Endothelial cell of umbilical vein (primary cell): ENCODE data around the gene UBASH3A. TPM values are rescaled to one million over a fixed set of nuclear protein-coding genes. Genes with fewer than 3 reads are reported as not detected.

ENCODE experiments used
- BruUV-seq: library from RNA; stranded (reverse); fragments of 400-500 nt; replicated peaks from 2 replicates; lab custom pipeline; 2021; lab: Mats Ljungman, UMichigan
- CTCF ChIA-PET: fragments of 300-600, 350-600 bp; sonication (Branson Sonifier 250); formaldehyde crosslinking; loops from one replicate; lab custom pipeline; 2021; ENCODE audit warnings: antibody characterized with exemption, inconsistent platforms; lab: Charles Lee
- POLR2A ChIA-PET: fragments of 300-600, 350-600 bp; sonication (Branson Sonifier 250); formaldehyde crosslinking; loops from one replicate; lab custom pipeline; 2021; ENCODE audit warnings: antibody characterized with exemption, inconsistent platforms; lab: Charles Lee
- DNase-seq: peaks from one replicate; pipeline ENCODE4 v3.0.0-alpha.2; 2011; ENCODE audit warnings: low read depth, low spot score
- FAIRE-seq: peaks from 2 replicates; lab custom pipeline; 2011; peaks lifted over from hg19 to GRCh38; lab: Jason Lieb, UNC
- H2AFZ ChIP-seq: 2 replicates; pipeline ENCODE4 v1.6.0; 2012; ENCODE audit warnings: low read depth, low read length, control low read depth, inconsistent platforms
- H3K27ac ChIP-seq: 2 replicates; pipeline ENCODE4 v1.5.1; 2011; ENCODE audit warnings: low read depth, mild to moderate bottlenecking, control low read depth, low read length, moderate library complexity; ENCODE audit not compliant: insufficient read depth
- H3K27me3 ChIP-seq, 2 experiments: 2 replicates each; pipeline versions ENCODE4 v1.6.0 to v1.6.1; 2011; ENCODE audit warnings: low read length in 2 of 2, mixed read lengths in 1 of 2; ENCODE audit not compliant: control insufficient read depth in 2 of 2, insufficient read depth in 2 of 2
- H3K36me3 ChIP-seq, 2 experiments: 2 replicates in 1 of 2; 3 replicates in 1 of 2; pipeline ENCODE4 v1.5.1; 2011; ENCODE audit warnings: low read length in 2 of 2, mild to moderate bottlenecking in 1 of 2, moderate library complexity in 1 of 2; ENCODE audit not compliant: control insufficient read depth in 2 of 2, insufficient read depth in 2 of 2; ENCODE audit errors: extremely low read depth in 1 of 2
- H3K4me1 ChIP-seq: 3 replicates; pipeline ENCODE4 v1.5.1; 2011; ENCODE audit warnings: mild to moderate bottlenecking, low read length; ENCODE audit not compliant: control insufficient read depth, insufficient read depth; ENCODE audit errors: extremely low read depth
- H3K4me2 ChIP-seq: 2 replicates; pipeline ENCODE4 v1.6.1; 2011; ENCODE audit warnings: low read length, control low read depth, mixed read lengths; ENCODE audit not compliant: insufficient read depth
- H3K4me3 ChIP-seq, 3 experiments: fragments of 200-600 bp in 1 of 3; sonication (generic), shearing (Covaris generic) in 1 of 3; replicated peaks in 1 of 3; 2 replicates each; pipeline ENCODE4 v1.5.1; 2011 to 2016; ENCODE audit warnings: control low read depth in 3 of 3, low read length in 3 of 3, mild to moderate bottlenecking in 2 of 3, inconsistent platforms in 1 of 3, low read depth in 1 of 3, moderate library complexity in 1 of 3; ENCODE audit not compliant: insufficient read depth in 1 of 3
- H3K79me2 ChIP-seq: 2 replicates; pipeline ENCODE4 v1.6.0; 2012; ENCODE audit warnings: low read length, inconsistent platforms; ENCODE audit not compliant: control insufficient read depth, insufficient read depth
- H3K9ac ChIP-seq: replicated peaks from 2 replicates; pipeline ENCODE3; 2011; ENCODE audit warnings: low read length, control low read depth; ENCODE audit not compliant: insufficient read depth; ENCODE audit errors: extremely low read depth
- H3K9me1 ChIP-seq: replicated peaks from 3 replicates; pipeline ENCODE4 v1.6.0; 2011; ENCODE audit warnings: mild to moderate bottlenecking, low read length; ENCODE audit not compliant: control insufficient read depth, insufficient read depth; ENCODE audit errors: extremely low read depth
- H3K9me3 ChIP-seq: replicated peaks from 2 replicates; pipeline ENCODE4 v1.5.1; 2012; ENCODE audit warnings: low read length, inconsistent platforms; ENCODE audit not compliant: control insufficient read depth, insufficient read depth
- H4K20me1 ChIP-seq: replicated peaks from 2 replicates; pipeline ENCODE3; 2011; ENCODE audit warnings: mild to moderate bottlenecking, low read length; ENCODE audit not compliant: control insufficient read depth, insufficient read depth; ENCODE audit errors: extremely low read depth
- EZH2 ChIP-seq: IDR thresholded peaks from 2 replicates; pipeline ENCODE4 v1.6.1; 2012; ENCODE audit warnings: borderline replicate concordance, low read depth, mild to moderate bottlenecking, moderate library complexity, low read length, inconsistent platforms; ENCODE audit not compliant: severe bottlenecking
- MYC ChIP-seq: IDR thresholded peaks from one replicate; pipeline ENCODE4 v1.6.1; 2011; ENCODE audit warnings: mild to moderate bottlenecking, low read depth, low read length
- POLR2A ChIP-seq: IDR thresholded peaks from 2 replicates; pipeline ENCODE4 v1.6.1; 2012; ENCODE audit warnings: low read depth, mild to moderate bottlenecking, control low read depth, low read length
- POLR2AphosphoS5 ChIP-seq: IDR thresholded peaks from 2 replicates; pipeline ENCODE4 v1.6.1; 2012; ENCODE audit warnings: low read depth, mild to moderate bottlenecking, control low read depth, low read length, moderate library complexity; ENCODE audit not compliant: insufficient read depth
- dilution Hi-C: fragments of 300-500 bp; cut with MboI; formaldehyde crosslinking; loops from one replicate; pipeline ENCODE4 v1.15.0; 2019; ENCODE audit warnings: low sequenced_read_pairs; ENCODE audit not compliant: extremely low pct_ligation_motif_present
- intact Hi-C: fragments of 100-400 bp; cut with micrococcal nuclease; formaldehyde crosslinking; loops from one replicate; pipeline ENCODE4 v1.10.0; 2022
- polyA plus RNA-seq, 4 experiments: library from polyadenylated mRNA; depleted of rRNA in 3 of 4; stranded (reverse) in 3 of 4; unstranded in 1 of 4; fragments of >200 nt; gene quantifications; 2 replicates each; pipeline versions ENCODE4 v1.2.1 to v1.2.3, GENCODE V29; 2011 to 2012; ENCODE audit warnings: missing spikeins in 1 of 4
- total RNA-seq: library from RNA; stranded (reverse); gene quantifications from 2 replicates; pipeline ENCODE4 v1.2.3, GENCODE V29; 2021
- TF ChIP-seq, protein P1 (sequence below): IDR thresholded peaks from 2 replicates; pipeline ENCODE4 v1.6.1; 2011; ENCODE audit not compliant: insufficient read depth, insufficient read length

The UBASH3A gene
- total and polyA plus RNA-seq, 2 donors (not counting 3 experiments of a cell fraction or from before 2014, with no cell fraction given): not detected

DNA sequence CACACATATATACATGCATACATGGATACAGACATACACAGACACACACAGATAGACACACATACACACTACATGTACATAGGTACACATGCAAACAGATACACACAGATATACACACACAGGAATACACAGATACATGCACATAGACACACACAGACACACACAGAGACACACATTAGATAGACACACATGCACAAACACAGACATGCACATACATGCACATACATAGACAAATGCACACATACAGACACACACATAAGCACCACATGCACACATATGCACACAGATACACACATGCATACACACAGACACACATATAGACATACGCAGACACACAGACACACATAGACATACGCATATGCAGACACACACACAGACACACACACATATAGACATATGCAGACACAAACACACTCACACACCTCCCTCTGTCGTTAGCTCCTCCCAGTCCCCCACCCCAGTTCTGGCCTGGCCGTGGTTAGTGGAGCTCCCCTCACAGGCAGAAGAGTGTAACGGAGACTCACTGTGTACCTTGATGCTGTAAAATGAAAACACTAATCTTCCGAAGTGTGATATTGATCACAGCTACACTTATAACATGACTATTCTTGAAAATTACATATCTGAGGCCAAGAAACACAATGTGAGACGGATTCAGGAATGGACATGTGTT is 7.6 kb downstream of the UBASH3A start:
- no peaks in the 10 kb centered on the region for H3K9me3 ChIP-seq
- POLR2A ChIA-PET: no interaction called here
- no peak overlapping the region for H3K4me3 ChIP-seq
- no TSS peak for BruUV-seq
- CTCF ChIA-PET: no interaction called here
- H3K27ac ChIP-seq: no peak overlapping the region
- DNase-seq (no peak), FAIRE-seq (no peak)
- no peak for TF ChIP-seq POLR2AphosphoS5
- TF ChIP-seq MYC: no peak
- H3K9me1 ChIP-seq: no peaks in the 10 kb centered on the region
- H3K9ac ChIP-seq: no peak overlapping the region
- no peaks in the 10 kb centered on the region for H3K36me3 ChIP-seq
- intact Hi-C loops: no loop called here
- no peak overlapping the region for H2AFZ ChIP-seq
- H3K79me2 ChIP-seq: no peaks in the 10 kb centered on the region
- peaks cover 3 to 11% of the 10 kb centered on the region in 2 experiments for H3K27me3 ChIP-seq
- H3K4me1 ChIP-seq: no peaks in the 10 kb centered on the region
- H3K4me2 ChIP-seq: no peak overlapping the region
- dilution Hi-C loops: no loop called here
- H4K20me1 ChIP-seq: no peaks in the 10 kb centered on the region

DNA sequence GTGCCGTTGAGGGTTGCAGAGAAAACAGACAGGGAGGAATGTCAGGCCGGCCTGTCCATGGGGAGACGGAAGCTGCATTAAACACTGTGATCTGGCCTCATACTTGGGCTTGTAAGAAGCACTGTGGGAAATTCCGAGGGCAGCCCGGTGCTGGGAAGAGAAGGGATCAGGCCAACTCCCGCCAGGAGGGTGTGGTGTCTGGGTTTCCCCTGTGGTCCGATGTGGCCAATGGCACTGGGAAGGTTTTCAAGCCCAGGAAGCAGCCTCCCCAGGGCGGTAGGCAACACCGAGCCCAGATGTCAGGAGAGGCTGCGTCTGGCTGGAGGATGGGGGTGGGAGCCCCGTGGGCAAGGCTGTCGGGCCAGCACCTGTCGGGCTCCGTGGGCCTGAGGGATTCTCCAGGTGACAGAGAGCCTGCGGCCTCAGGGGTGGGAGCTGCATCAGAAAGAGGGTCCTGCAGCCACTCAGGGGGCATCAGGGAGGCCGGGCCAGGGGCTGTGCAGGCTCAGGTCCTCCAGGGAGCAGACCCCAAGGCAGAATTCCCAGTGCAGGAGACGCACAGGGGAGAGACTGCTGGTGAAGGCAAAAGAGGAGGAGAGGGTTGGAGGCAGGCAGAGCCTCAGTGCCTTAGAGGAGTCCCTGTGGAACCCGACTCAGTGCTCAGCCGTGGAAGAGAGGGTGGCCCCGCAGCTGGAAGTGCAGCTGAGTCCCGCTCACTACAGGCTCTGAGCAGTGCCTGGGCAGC is 8.4 kb downstream of the UBASH3A start:
- TF ChIP-seq POLR2A (no peak), EZH2 (no peak), MYC (no peak), POLR2AphosphoS5 (no peak)
- TF ChIP-seq, protein P1, sequence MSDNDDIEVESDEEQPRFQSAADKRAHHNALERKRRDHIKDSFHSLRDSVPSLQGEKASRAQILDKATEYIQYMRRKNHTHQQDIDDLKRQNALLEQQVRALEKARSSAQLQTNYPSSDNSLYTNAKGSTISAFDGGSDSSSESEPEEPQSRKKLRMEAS: no peak
- H3K36me3 ChIP-seq: no peaks in the 10 kb centered on the region
- intact Hi-C loops (no loop called here), dilution Hi-C loops (no loop called here)
- no peak overlapping the region for H3K4me2 ChIP-seq
- H4K20me1 ChIP-seq: no peaks in the 10 kb centered on the region
- no peak for DNase-seq
- no peak for FAIRE-seq
- H3K27ac ChIP-seq: no peak overlapping the region
- H3K27me3 ChIP-seq: peaks cover 3 to 11% of the 10 kb centered on the region in 2 experiments
- no TSS peak for BruUV-seq
- ChIA-PET POLR2A (no interaction called here), CTCF (no interaction called here)
- no peaks in the 10 kb centered on the region for H3K9me1 ChIP-seq
- H3K4me1 ChIP-seq: no peaks in the 10 kb centered on the region
- no peaks in the 10 kb centered on the region for H3K9me3 ChIP-seq
- H3K79me2 ChIP-seq: no peaks in the 10 kb centered on the region
- H3K9ac ChIP-seq: no peak overlapping the region
- no peak overlapping the region for H3K4me3 ChIP-seq
- no peak overlapping the region for H2AFZ ChIP-seq
